Panc1 (cell line): ENCODE measurements around the gene CKAP2L. TPM values are rescaled to one million over a fixed set of nuclear protein-coding genes. Genes with fewer than 3 reads are reported as not detected.

Experiments used
- ATAC-seq: fragments of 200-7000 bp; cut with Tn5 transposase; 2 replicates; pipeline ENCODE4 v1.9.1; 2020; ENCODE audit warnings: mild to moderate bottlenecking, moderate library complexity
- BruUV-seq: library from RNA; stranded (reverse); fragments of 400-500 nt; replicated peaks from 2 replicates; lab custom pipeline; 2021; lab: Mats Ljungman, UMichigan
- CTCF ChIA-PET: fragments of 300-600 bp; sonication (Branson Sonifier 250); formaldehyde crosslinking; loops from one replicate; lab custom pipeline; 2022; ENCODE audit warnings: antibody characterized with exemption; lab: Charles Lee
- POLR2A ChIA-PET: fragments of 300-600 bp; sonication (Branson Sonifier 250); formaldehyde crosslinking; loops from one replicate; lab custom pipeline; 2022; ENCODE audit warnings: antibody characterized with exemption; lab: Charles Lee
- DNase-seq: peaks from one replicate; pipeline ENCODE4 v3.0.0-alpha.2; 2010; ENCODE audit warnings: low read depth, low spot score
- H3K27ac ChIP-seq: 2 replicates; pipeline ENCODE4 v1.5.1; 2011; ENCODE audit warnings: mild to moderate bottlenecking, low read length, inconsistent platforms
- H3K27me3 ChIP-seq: fragments of 200-500 bp; sonication (Bioruptor generic); 2 replicates; pipeline ENCODE4 v1.6.0; 2014; ENCODE audit warnings: low read length, inconsistent platforms; ENCODE audit not compliant: control insufficient read depth, insufficient read depth
- H3K36me3 ChIP-seq: fragments of 200-500 bp; sonication (Bioruptor generic); 2 replicates; pipeline ENCODE4 v1.5.1; 2014; ENCODE audit warnings: inconsistent platforms, mild to moderate bottlenecking, low read length, moderate library complexity; ENCODE audit not compliant: control insufficient read depth, insufficient read depth
- H3K4me1 ChIP-seq: 2 replicates; pipeline ENCODE4 v1.5.1; 2011; ENCODE audit warnings: inconsistent platforms, mild to moderate bottlenecking, low read length, moderate library complexity; ENCODE audit not compliant: control insufficient read depth, insufficient read depth
- H3K4me3 ChIP-seq, 2 experiments: 2 replicates each; pipeline ENCODE4 v1.5.1; 2011 to 2012; ENCODE audit warnings: low read depth in 2 of 2, low read length in 2 of 2, mild to moderate bottlenecking in 2 of 2, inconsistent platforms in 1 of 2, moderate library complexity in 1 of 2
- H3K9me3 ChIP-seq: fragments of 200-500 bp; sonication (Bioruptor generic); 2 replicates; pipeline ENCODE4 v1.5.1; 2014; ENCODE audit warnings: low read depth, mild to moderate bottlenecking, inconsistent platforms, low read length, moderate library complexity; ENCODE audit not compliant: control insufficient read depth, insufficient read depth
- CTCF ChIP-seq: fragments of 450-650 bp; IDR thresholded peaks from 2 replicates; pipeline ENCODE4 v1.5.1; 2017; ENCODE audit warnings: mild to moderate bottlenecking
- POLR2AphosphoS5 ChIP-seq: IDR thresholded peaks from 2 replicates; pipeline ENCODE4 v1.6.1; 2012; ENCODE audit warnings: mild to moderate bottlenecking, low read depth, low read length, moderate library complexity
- REST ChIP-seq, 2 experiments: IDR thresholded peaks; 2 replicates each; pipeline ENCODE4 v1.6.1; 2011 to 2012; ENCODE audit warnings: low read depth in 2 of 2, control low read depth in 1 of 2, low read length in 1 of 2, mild to moderate bottlenecking in 1 of 2, moderate library complexity in 1 of 2; ENCODE audit not compliant: insufficient read depth in 1 of 2
- SIN3A ChIP-seq: IDR thresholded peaks from 2 replicates; pipeline ENCODE4 v1.6.1; 2012; ENCODE audit warnings: low read depth, mild to moderate bottlenecking, low read length, moderate library complexity, borderline replicate concordance; ENCODE audit not compliant: insufficient read depth
- TCF7L2 ChIP-seq: IDR thresholded peaks from 2 replicates; pipeline ENCODE4 v1.6.1; 2011; ENCODE audit warnings: mild to moderate bottlenecking, low read depth, low read length, inconsistent platforms
- in situ Hi-C: cut with HindIII; loops from 2 replicates; pipeline ENCODE4 v1.10.0; 2016; ENCODE audit warnings: low sequenced_read_pairs, low pct_unique_long_range_greater_than_20kb
- intact Hi-C: fragments of 100-400 bp; cut with micrococcal nuclease; formaldehyde crosslinking; loops from one replicate; pipeline ENCODE4 v1.10.0; 2022; ENCODE audit not compliant: unreplicated experiment
- total RNA-seq: library from RNA; stranded (reverse); gene quantifications from one replicate; pipeline ENCODE4 v1.2.1, GENCODE V29; 2021; ENCODE audit not compliant: unreplicated experiment

Gene CKAP2L
- total RNA-seq, 1 experiment from 2014 or later, result 27.0 TPM

GRCh38 chr2:112758711-112759110, 5.7 kb downstream of the CKAP2L start:
- no TSS peak for BruUV-seq
- TF ChIP-seq REST (IDR thresholded peaks at IDR 0.05; ENCODE audit: insufficient read depth in 1 of 2, low read depth in 2 of 2, low read length in 1 of 2), result no peak
- no peak for TF ChIP-seq TCF7L2
- TF ChIP-seq POLR2AphosphoS5, result no peak
- no peak for TF ChIP-seq SIN3A
- no peak for TF ChIP-seq CTCF
- no peaks in the 10 kb centered on the region for H3K9me3 ChIP-seq
- intact Hi-C loops (no loop called here), in situ Hi-C loops (no loop called here)
- H3K27ac ChIP-seq, result no peak overlapping the region
- H3K36me3 ChIP-seq, result peaks cover 49% of the 10 kb centered on the region
- ChIA-PET CTCF (no interaction called here), POLR2A (no interaction called here)
- peaks cover 8% of the 10 kb centered on the region for H3K4me1 ChIP-seq
- DNase-seq (no peak), ATAC-seq (no peak)
- no peak overlapping the region for H3K4me3 ChIP-seq
- H3K27me3 ChIP-seq, result no peaks in the 10 kb centered on the region

DNA sequence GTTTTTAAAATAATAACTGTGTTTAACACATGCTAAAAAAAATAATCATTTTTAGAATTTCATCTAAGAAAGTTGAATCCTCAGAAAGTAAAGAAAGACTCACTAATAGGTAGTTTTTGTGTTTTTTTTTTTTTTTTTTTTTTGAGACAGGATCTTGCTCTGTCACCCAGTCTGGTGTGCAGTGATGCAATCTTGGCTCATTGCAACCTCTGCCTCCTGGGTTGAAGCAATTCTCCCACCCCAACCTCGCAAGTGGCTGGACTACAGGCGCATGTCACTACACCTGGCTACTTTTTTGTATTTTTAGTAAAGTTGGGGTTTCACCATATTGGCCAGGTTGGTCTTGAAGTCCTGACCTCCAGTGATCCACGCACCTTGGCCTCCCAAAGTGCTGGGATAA, 7.1 kb downstream of the CKAP2L start:
- CTCF ChIA-PET, result no interaction called here
- Histone ChIP-seq H3K4me3 (no peak overlapping the region), H3K27ac (no peak overlapping the region), H3K9me3 (no peaks in the 10 kb centered on the region), H3K4me1 (no peaks in the 10 kb centered on the region; the same call in none of the 2 replicates), H3K27me3 (no peaks in the 10 kb centered on the region), H3K36me3 (peaks cover 51% of the 10 kb centered on the region)
- ATAC-seq, result no peak
- in situ Hi-C loops, result no loop called here
- BruUV-seq, result no TSS peak
- intact Hi-C loops, result no loop called here
- TF ChIP-seq REST (IDR thresholded peaks at IDR 0.05; ENCODE audit: insufficient read depth in 1 of 2, low read depth in 2 of 2, low read length in 1 of 2) (no peak), TCF7L2 (no peak), SIN3A (no peak), CTCF (no peak)
- POLR2A ChIA-PET, result no interaction called here
- DNase-seq, result no peak
